ENCODE data around the gene CD300LG.
A peak's percentile ranks its signal among the peaks of the same experiment; 100 is the strongest.
"Not testable (repeated sequence)": the region's sequence is repeated elsewhere in the genome, so short reads cannot be mapped to it uniquely, and the experiment has no call there.

CD300LG gene

DNA sequence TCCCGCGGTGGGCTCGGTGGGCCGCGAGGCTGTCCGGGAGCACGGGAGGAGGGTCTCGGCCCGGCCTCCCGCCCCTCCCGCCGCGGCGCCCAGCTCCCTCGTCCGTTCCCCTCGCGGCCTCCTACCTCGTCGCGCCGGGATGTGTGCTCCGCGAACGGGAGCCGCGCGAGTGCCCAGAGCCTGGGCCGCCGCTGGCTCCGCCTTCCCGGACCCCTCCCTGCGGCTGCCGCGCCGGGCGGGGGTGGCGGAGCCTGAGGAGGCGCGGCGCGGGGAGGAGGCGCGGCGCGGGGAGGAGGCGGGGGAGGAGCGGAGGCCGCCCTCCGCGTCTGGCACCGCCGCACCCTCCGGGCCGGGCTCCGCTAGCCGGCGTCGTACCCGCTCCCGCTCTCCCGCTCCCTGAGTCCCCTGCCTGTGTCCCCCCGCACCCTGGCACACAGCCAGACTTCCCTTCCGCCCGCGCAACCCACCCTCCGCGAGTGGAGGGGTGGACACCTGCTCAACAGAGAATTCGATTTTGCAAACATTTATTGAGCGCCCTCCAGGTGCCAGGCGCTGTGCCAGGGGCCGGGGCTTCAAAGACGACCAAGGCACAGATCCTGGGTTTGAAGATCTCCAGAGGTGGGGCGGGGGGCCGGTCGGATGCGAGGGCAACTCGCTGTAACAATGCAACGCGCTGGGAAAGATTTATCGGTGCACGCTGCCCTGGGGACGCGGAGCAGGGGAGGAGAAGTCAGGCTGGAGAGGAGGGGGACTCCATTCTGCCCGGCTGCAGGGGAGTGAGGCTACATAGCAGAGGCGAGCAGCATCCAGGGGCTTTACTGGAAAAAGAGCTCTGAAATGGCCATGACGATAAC, 13.8 kb upstream of the CD300LG start, which contains the start of gene MPP3:
TSS of gene MPP3 (minus strand) at position 171 of the 854 bp plus-strand sequence. CDS start 1,240 bp downstream, outside the sequence.
- H3K4me3 ChIP-seq (ENCODE audit: low read length), result peak within 1 kb of the TSS; percentile 67
- peak; percentile 66 for DNase-seq (ENCODE audit: low read depth)
- no peak for TF ChIP-seq CTCF (conservative IDR thresholded peaks at IDR 0.05; ENCODE audit: low read length)

- peak; percentile 95 for DNase-seq (ENCODE audit: low read depth)
- no peak overlapping the region; the same call in 1 of the 2 replicates for H3K4me3 ChIP-seq (ENCODE audit: low read length)
- TF ChIP-seq CTCF (conservative IDR thresholded peaks at IDR 0.05; ENCODE audit: low read length), result no peak
Measured at GRCh38 chr17:43834106-43834505, 12.9 kb upstream of the CD300LG start.

- no peak for TF ChIP-seq CTCF (conservative IDR thresholded peaks at IDR 0.05; ENCODE audit: low read length)
- DNase-seq (ENCODE audit: low read depth), result no peak
- no peak overlapping the region for H3K4me3 ChIP-seq (ENCODE audit: low read length)
Measured at GRCh38 chr17:43839670-43840108, 7.3 kb upstream of the CD300LG start.

GRCh38 chr17:43840814-43841213, 6.2 kb upstream of the CD300LG start:
- DNase-seq (ENCODE audit: low read depth), result no peak
- H3K4me3 ChIP-seq (ENCODE audit: low read length), result no peak overlapping the region
- TF ChIP-seq CTCF (conservative IDR thresholded peaks at IDR 0.05; ENCODE audit: low read length), result no peak

DNA sequence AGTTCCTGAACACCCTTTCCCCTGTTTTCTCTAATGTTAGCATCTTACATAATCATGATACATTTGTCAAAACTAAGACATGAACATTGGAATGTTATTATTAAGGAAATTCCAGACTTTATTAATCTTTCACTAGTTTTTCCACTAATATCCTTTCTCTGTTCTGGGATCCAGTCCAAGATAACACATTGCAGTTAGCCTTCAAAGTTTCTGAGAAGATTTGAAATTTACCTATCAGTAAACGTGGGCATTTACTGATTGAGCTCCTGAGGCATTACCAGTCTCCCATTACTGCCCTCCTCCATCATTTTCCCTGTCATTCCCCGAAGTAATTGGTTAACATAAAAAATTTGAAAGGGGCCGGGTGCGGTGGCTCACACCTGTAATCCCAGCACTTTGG, 5.7 kb upstream of the CD300LG start:
- TF ChIP-seq CTCF (conservative IDR thresholded peaks at IDR 0.05; ENCODE audit: low read length), result no peak
- DNase-seq (ENCODE audit: low read depth), result no peak
- H3K4me3 ChIP-seq (ENCODE audit: low read length), result no peak overlapping the region

GRCh38 chr17:43842091-43842974, 4.6 kb upstream of the CD300LG start:
- peak; percentile 69 for DNase-seq (ENCODE audit: low read depth)

GRCh38 chr17:43842975-43843325, 4.0 kb upstream of the CD300LG start:
- DNase-seq (ENCODE audit: low read depth), result no peak
- H3K4me3 ChIP-seq (ENCODE audit: low read length), result no peak overlapping the region
- TF ChIP-seq CTCF (conservative IDR thresholded peaks at IDR 0.05; ENCODE audit: low read length), result no peak

More at GRCh38 chr17:43842091-43842974, 4.6 kb upstream of the CD300LG start:
- H3K4me3 ChIP-seq (ENCODE audit: low read length), result not testable (repeated sequence)
